ENCODE results near the gene RAB3GAP1.

RAB3GAP1 gene

DNA sequence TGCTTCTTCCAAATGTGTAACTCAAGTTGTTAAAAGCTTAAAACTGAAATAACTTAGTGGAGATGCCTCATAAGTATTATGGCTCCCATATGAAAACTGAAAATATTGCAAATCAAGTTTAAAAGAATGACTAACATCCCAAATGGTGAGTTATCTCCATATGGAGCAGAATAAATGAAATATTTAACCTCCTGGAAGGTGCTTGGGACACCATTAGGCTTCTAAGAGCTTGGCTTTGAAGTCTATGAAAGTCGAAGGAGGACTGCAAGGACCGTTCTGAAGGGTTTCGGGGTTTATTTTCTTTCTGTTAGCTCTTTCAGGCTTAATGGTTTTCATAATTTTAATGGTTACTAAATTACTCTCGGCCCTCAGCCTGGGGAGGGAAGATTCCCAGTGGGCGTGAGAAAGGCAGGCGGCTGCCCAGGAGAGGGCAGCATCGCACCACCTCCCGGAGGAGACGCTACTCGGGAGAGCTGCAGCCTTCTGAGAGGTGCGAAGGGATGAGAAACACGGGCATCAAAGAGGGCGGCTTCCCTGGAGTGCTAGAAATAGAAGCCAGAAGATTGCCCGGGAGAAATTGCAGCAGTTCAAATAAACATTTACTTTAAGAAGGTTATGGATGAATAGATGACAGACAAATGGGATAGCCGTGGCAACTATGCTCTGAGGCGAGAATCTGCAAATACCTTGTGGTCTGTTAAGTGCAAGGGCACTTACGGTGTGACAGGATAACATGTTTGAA is 47.9 kb upstream of the RAB3GAP1 start (continued):
- TF ChIP-seq ZNF473 (tag by site-specific recombination; IDR thresholded peaks at IDR 0.05) (no peak), KLF8 (tag by site-specific recombination; IDR thresholded peaks at IDR 0.05) (0 out of 2 replicates have a peak, but pooled peaks have one; percentile 28), ZFHX2 (tag by site-specific recombination; conservative IDR thresholded peaks at IDR 0.05) (peak; percentile 57), ZNF292 (tag by site-specific recombination; IDR thresholded peaks at IDR 0.05; ENCODE audit: borderline replicate concordance, low read depth) (no peak), ZNF837 (tag by site-specific recombination; IDR thresholded peaks at IDR 0.05) (no peak), KLF1 (tag by site-specific recombination; IDR thresholded peaks at IDR 0.05) (0 out of 2 replicates have a peak, but pooled peaks have one; percentile 17), ZNF335 (tag by site-specific recombination; conservative IDR thresholded peaks at IDR 0.05) (peak; percentile 74), ZNF211 (tag by site-specific recombination; IDR thresholded peaks at IDR 0.05; ENCODE audit: low read depth) (no peak), ZNF202 (tag by site-specific recombination; IDR thresholded peaks at IDR 0.05; ENCODE audit: borderline replicate concordance) (no peak), ZBTB8A (tag by site-specific recombination; IDR thresholded peaks at IDR 0.05) (peak; percentile 67), KLF16 (tag by site-specific recombination; IDR thresholded peaks at IDR 0.05) (0 out of 2 replicates have a peak, but pooled peaks have one; percentile 16), ZNF169 (tag by site-specific recombination; IDR thresholded peaks at IDR 0.05) (0 out of 2 replicates have a peak, but pooled peaks have one; percentile 57), ZNF830 (tag by site-specific recombination; IDR thresholded peaks at IDR 0.05; ENCODE audit: low read depth) (no peak), ZNF2 (tag by site-specific recombination; IDR thresholded peaks at IDR 0.05) (peak; percentile 35; the same call in 1 of the 2 replicates), ZNF76 (tag by site-specific recombination; IDR thresholded peaks at IDR 0.05; ENCODE audit: borderline replicate concordance, low read depth) (peak; percentile 29; the same call in 1 of the 2 replicates)
- TF ChIP-seq, protein P1, sequence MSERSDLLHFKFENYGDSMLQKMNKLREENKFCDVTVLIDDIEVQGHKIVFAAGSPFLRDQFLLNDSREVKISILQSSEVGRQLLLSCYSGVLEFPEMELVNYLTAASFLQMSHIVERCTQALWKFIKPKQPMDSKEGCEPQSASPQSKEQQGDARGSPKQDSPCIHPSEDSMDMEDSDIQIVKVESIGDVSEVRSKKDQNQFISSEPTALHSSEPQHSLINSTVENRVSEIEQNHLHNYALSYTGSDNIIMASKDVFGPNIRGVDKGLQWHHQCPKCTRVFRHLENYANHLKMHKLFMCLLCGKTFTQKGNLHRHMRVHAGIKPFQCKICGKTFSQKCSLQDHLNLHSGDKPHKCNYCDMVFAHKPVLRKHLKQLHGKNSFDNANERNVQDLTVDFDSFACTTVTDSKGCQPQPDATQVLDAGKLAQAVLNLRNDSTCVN (tag by site-specific recombination; optimal IDR thresholded peaks at IDR 0.05), result no peak
- TF ChIP-seq, protein P2, sequence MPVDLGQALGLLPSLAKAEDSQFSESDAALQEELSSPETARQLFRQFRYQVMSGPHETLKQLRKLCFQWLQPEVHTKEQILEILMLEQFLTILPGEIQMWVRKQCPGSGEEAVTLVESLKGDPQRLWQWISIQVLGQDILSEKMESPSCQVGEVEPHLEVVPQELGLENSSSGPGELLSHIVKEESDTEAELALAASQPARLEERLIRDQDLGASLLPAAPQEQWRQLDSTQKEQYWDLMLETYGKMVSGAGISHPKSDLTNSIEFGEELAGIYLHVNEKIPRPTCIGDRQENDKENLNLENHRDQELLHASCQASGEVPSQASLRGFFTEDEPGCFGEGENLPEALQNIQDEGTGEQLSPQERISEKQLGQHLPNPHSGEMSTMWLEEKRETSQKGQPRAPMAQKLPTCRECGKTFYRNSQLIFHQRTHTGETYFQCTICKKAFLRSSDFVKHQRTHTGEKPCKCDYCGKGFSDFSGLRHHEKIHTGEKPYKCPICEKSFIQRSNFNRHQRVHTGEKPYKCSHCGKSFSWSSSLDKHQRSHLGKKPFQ (tag by site-specific recombination; IDR thresholded peaks at IDR 0.05), result no peak

DNA sequence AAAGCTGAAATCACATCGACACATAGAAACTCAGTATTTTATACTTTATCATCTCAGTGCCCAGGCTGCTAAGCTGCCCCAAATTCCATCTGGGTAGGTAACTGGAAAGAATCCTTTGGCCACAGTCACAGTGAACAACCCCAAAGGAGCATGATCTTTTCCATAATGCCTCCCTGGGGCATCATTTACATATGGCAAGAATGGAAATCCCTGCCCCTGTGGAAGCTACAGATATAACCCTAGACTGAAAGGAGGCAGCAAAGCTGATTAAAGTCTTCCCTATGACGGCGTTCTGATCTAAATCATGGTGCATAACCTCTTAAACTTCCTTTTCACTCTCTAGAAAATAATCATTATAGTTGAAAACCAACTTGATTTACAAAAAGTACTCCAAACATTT is 46.3 kb upstream of the RAB3GAP1 start:
- Histone ChIP-seq H3K4me3 (ENCODE audit: low read depth, low read length) (no peak overlapping the region), H3K27ac (ENCODE audit: extremely low read depth, low read depth, low read length) (no peak overlapping the region), H3K4me1 (ENCODE audit: control insufficient read depth, insufficient read depth, low read length) (no peaks in the 10 kb centered on the region), H3K9me3 (ENCODE audit: control insufficient read depth, insufficient read depth, low read depth, low read length) (no peaks in the 10 kb centered on the region), H3K36me3 (ENCODE audit: control insufficient read depth in 2 of 2, insufficient read depth in 1 of 2, low read length in 2 of 2) (no peaks in the 10 kb centered on the region)
- POLR2A ChIA-PET, result no interaction called here
- CTCF ChIA-PET, result interaction anchor here (0.7 to 6.8 kb wide), 7 partner anchors 11 to 705 kb away, joined by 3 to 90 read pairs (median 9); no protein-coding TSS in a partner anchor
- TF ChIP-seq ZNF670 (tag by site-specific recombination; IDR thresholded peaks at IDR 0.05; ENCODE audit: low read depth), result no peak

DNA sequence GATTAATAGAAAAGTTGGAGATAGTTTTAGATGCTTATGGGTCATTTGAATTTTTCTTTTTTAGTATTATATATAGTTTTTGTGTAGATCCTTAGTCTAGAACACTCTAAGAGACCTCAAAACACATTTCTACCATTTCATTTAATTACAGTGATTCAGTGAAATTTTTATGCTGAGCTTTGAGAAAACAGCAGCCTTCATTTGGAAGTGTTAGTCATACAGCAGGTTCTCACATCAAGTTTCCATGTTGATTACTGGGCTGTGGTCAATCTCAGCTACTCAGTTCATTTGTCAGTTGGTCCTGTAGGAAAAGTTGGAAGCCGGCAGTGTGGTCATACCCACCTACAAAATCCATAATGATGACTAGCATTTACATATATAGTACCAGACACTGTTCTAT is 42.8 kb upstream of the RAB3GAP1 start:
- ChIA-PET POLR2A (no interaction called here), CTCF (interaction anchor here (1.6 to 2.9 kb wide), 2 partner anchors 8 to 700 kb away, joined by 3 to 11 read pairs; no protein-coding TSS in a partner anchor)
- no peaks in the 10 kb centered on the region for H3K36me3 ChIP-seq (ENCODE audit: control insufficient read depth in 2 of 2, insufficient read depth in 1 of 2, low read length in 2 of 2)
- H3K9me3 ChIP-seq (ENCODE audit: control insufficient read depth, insufficient read depth, low read depth, low read length), result no peaks in the 10 kb centered on the region
- no peak overlapping the region for H3K4me3 ChIP-seq (ENCODE audit: low read depth, low read length)
- H3K27ac ChIP-seq (ENCODE audit: extremely low read depth, low read depth, low read length), result no peak overlapping the region
- H3K4me1 ChIP-seq (ENCODE audit: control insufficient read depth, insufficient read depth, low read length), result no peaks in the 10 kb centered on the region
- TF ChIP-seq SP3 (tag by site-specific recombination; IDR thresholded peaks at IDR 0.05), result no peak
- TF ChIP-seq, protein P3, sequence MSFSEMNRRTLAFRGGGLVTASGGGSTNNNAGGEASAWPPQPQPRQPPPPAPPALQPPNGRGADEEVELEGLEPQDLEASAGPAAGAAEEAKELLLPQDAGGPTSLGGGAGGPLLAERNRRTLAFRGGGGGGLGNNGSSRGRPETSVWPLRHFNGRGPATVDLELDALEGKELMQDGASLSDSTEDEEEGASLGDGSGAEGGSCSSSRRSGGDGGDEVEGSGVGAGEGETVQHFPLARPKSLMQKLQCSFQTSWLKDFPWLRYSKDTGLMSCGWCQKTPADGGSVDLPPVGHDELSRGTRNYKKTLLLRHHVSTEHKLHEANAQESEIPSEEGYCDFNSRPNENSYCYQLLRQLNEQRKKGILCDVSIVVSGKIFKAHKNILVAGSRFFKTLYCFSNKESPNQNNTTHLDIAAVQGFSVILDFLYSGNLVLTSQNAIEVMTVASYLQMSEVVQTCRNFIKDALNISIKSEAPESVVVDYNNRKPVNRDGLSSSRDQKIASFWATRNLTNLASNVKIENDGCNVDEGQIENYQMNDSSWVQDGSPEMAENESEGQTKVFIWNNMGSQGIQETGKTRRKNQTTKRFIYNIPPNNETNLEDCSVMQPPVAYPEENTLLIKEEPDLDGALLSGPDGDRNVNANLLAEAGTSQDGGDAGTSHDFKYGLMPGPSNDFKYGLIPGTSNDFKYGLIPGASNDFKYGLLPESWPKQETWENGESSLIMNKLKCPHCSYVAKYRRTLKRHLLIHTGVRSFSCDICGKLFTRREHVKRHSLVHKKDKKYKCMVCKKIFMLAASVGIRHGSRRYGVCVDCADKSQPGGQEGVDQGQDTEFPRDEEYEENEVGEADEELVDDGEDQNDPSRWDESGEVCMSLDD (tag by site-specific recombination; IDR thresholded peaks at IDR 0.05), result no peak
- no peak for TF ChIP-seq BCL11A (tag by site-specific recombination; IDR thresholded peaks at IDR 0.05; ENCODE audit: low read depth)

Measured in HEK293 (cell line).